Nucleus accumbens (tissue), 56 donors: Measurements from ENCODE around the gene AFAP1L2.
"Not testable (repeated sequence)": the region's sequence is repeated elsewhere in the genome, so short reads cannot be mapped to it uniquely, and the experiment has no call there.

Experiments used
- DNase-seq, 56 donors: peaks; one replicate each; lab custom pipeline; 2025; lab: John Stamatoyannopoulos, UW

Gene AFAP1L2

DNA sequence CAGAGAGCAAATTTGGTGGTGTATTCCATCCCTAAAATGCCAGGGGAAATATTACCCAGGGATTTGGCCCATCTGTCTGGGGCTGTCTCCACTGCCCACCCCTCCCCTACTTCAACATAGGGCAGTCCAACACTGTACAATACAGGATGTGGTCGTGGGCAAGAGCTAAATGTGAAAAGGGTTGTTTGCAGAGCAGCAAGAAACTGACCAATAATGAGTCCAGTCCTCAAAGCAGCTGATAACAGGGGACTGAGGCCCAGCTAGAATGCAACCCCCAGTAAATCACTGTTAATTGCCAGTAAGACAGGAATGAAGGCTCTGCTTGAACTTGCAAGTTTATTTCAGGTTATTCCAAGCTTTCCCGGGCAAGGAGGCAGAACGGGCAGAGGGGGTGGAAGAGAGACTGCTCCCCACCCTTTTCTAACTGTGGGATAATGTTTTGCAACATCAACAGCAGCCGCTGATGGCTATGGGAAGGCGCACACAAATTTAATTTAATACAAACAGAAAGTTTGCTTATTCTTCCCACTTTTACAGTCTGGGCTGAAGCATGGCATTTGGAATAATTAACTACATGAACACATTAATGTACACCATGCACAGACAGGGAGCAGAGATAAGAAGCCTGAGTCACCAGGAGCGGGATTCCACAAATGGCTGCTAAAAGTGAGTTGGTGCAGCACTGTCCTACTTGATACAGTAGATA is 36.8 kb downstream of the AFAP1L2 start:
- DNase-seq = no peak

- no peak for DNase-seq
These were observed 39.6 kb downstream of the AFAP1L2 start for GRCh38 chr10:114364726-114365125.

DNA sequence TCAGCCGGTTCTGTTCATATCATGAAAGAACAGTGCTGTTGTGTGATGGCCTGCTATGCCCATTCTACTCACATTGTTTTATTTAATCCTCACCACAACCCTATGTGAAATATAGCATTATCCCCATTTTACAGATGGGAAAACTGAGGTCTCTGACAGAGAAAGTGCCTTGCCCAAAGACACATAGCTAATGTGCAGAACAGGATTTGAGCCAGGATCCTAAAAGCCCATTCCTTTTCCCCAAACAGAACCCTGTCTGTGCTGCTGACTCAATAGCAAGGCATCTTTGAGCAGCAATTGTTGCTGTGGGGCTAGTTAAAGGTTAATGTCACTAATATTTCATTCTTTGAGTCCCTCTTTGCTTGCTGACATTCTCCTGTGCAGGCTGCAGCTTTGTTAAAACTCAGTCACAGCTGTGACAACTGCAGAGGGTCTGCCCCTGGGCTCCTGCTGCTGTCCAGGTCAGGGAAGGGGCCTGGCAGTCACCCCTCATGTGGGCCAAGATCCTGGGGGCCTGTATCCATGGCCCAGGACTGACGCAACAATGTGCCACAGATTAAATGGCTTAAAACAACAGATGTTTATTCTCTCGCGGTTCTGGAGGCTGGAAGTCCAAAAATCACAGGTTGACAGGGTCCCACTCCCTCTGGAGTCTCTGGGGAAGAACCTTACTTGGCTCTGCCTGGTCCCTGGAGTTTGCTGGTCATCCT is 40.4 kb downstream of the AFAP1L2 start:
- no peak for DNase-seq

DNA sequence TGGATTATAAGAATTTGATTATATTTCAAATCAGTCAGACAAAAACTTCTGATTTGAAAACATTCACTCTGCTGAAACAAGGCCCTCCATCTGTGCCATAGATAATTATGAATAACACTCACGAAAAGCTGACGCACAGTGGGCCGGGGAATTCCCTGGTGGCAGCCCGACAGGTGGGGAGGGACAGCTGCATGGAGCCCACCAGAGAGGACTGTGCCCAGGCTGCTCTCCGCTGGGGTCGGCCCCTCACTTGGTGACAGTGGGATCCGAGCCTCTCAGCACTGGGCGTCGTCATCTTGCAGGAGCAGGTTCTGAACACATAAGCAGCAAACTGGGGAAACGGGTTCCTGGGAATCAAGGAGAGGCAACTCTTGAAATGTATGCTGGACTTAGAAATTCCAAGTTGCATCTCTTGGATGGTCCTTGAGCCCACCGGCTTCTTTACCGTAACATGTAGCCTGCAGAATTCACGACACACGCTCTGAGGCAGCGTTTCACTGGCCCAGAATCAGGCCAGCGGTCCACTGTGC is 41.4 kb downstream of the AFAP1L2 start:
- DNase-seq = no peak

DNA sequence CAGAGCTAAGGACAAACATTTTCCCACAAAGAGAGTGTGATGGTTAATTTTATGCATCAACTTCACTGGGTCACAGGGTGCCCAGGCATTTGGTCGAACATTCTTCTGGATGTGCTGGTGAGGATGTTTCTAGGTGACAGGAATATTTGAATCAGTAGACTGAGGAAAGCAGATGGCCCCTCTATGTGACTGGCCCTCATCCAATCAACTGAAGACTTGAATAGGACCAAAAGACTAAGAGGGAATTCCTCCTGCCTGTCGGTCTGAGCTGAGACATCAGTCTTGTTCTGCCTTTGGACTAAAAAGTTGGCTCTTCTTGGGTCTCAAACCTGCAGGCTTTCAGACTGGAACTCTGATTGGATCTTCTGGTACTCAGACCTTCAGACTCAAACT is 44.4 kb downstream of the AFAP1L2 start:
- no peak for DNase-seq

- no peak for DNase-seq
These were observed 45.0 kb downstream of the AFAP1L2 start for GRCh38 chr10:114359041-114359952.

GRCh38 chr10:114357515-114357996 is 46.7 kb downstream of the AFAP1L2 start:
- no peak for DNase-seq

GRCh38 chr10:114356751-114357514 is 47.4 kb downstream of the AFAP1L2 start:
- no peak for DNase-seq

GRCh38 chr10:114356126-114356525 is 48.2 kb downstream of the AFAP1L2 start:
- DNase-seq = no peak

DNA sequence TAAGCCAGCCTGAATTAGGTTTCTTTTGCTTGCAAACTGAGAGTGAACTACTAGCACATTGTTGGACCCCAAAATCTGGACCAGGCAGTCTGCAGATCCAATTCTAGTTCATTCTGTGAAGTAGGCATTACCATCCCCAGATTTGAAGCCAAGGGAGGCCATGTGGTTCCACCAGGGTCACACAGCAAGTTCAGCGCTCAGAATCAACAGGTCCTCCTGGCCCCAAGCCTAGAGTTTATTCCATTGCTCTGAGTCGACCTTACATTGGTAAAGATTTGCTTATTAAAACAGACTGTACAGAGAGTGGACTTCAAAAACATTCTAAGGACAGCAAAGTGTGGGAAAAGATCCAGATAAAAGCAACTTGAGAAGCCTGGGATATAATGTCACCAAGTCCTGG is 50.9 kb downstream of the AFAP1L2 start:
- DNase-seq = no peak

- no peak for DNase-seq
These were observed 51.5 kb downstream of the AFAP1L2 start for GRCh38 chr10:114352653-114353298.

DNA sequence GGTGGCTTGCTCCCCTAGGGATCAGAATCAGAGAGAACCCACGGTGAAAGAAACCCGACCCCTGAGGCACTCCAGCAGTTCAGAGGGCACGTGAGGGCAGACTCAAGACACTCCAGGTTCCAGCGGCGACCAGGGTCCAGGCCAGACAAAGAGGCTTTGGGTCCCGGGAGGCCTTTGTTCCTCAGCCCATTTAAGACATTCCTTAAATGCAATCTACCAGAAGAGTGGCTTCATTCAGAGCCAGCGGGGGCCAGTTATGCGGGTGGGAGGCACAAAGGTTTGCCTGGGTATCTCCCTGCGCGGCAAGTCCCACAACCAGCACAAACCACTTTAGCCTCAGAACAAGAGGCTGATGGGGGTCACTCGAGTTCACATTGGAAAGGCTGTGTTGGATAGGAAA is 53.6 kb downstream of the AFAP1L2 start:
- DNase-seq = no peak

- DNase-seq = no peak
These were observed 54.6 kb downstream of the AFAP1L2 start for GRCh38 chr10:114349522-114350215.

- not testable (repeated sequence) for DNase-seq
These were observed 55.2 kb downstream of the AFAP1L2 start for GRCh38 chr10:114349071-114349470.

DNA sequence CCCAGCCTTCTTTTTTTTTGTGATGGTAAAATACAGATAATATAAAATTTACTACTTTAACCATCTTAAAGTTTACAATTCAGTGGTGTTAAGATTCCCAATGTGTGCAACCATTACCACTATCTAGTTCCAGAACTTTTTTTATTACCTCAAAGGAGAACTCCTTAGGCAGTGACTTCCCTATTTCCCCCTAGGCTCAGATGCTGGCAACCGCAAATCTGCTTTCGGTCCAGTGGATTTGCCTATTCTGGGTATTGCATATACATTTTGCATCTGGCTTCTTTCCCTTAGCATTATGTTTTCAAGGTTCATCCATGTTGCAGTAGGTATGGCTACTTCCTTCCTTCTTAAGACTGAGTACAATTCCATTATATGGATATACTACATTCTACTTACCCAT is 56.5 kb downstream of the AFAP1L2 start:
- DNase-seq = no peak

DNA sequence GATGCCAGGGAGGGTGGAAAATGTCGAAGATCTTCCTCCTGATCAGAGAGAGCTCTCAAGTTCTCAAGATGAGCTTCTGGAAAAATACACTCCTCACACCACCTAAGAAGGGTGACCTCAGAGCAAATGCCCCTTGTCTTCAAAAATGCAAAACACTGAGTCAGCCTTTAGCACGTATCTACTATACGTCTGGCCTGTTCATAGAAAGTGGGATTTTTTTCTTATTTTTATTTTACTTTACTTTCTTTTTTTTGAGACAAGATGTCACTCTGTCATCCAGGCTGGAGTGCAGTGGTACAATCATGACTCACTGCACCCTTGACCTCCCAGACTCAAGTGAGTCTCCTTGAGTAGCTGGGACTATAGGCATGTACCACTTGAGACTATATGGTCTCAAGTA is 57.1 kb downstream of the AFAP1L2 start:
- DNase-seq = no peak

GRCh38 chr10:114346176-114347031 is 57.9 kb downstream of the AFAP1L2 start:
- DNase-seq = peak in 3 of 56 donors; percentile 3 to 8 (median 6)

DNA sequence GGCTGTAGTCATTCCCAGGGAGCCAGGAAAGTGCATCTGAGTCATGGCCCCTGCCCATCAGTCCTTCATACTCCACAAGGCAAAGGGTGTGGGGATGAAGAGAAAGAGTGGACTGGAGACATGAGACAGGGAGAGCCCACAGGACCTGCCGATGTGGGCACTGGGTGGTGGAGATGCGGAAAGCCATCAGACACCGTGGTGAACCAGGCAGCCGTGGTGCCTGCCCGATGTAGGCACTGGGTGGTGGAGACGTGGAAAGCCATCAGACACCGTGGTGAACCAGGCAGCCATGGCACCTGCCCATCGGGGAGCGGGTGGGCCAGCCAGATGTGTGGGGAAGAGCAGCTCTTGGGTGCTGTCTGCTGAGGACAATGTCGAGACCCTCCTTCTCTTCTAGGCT is 58.6 kb downstream of the AFAP1L2 start:
- no peak for DNase-seq
